K562 (cell line): ENCODE data around the gene MX1.

Experiments
- CREB1 ChIP-seq, 2 experiments: sonication (generic) in 1 of 2; formaldehyde crosslinking in 1 of 2; IDR thresholded peaks; 2 replicates each; pipeline versions ENCODE4 v1.6.1 to v1.8.0; 2012 to 2022; ENCODE audit warnings: inconsistent platforms in 1 of 2, mild to moderate bottlenecking in 1 of 2, missing genetic modification reagents in 1 of 2, moderate library complexity in 1 of 2
- EHMT2 ChIP-seq: fragments of 450-650 bp; IDR thresholded peaks from 2 replicates; pipeline ENCODE4 v1.6.1; 2018; ENCODE audit warnings: antibody characterized with exemption
- HMGXB4 ChIP-seq: sonication (generic); formaldehyde crosslinking; IDR thresholded peaks from 2 replicates; pipeline ENCODE4 v1.8.1; 2023; ENCODE audit warnings: mild to moderate bottlenecking, missing genetic modification reagents
- MBD2 ChIP-seq: sonication (generic); IDR thresholded peaks from 2 replicates; pipeline ENCODE4 v1.6.1; 2016; ENCODE audit warnings: low read depth, borderline replicate concordance
- SIN3A ChIP-seq, 2 experiments: fragments of 150-350 bp in 1 of 2; IDR thresholded peaks; 2 replicates each; pipeline ENCODE4 v1.6.1; 2011 to 2016; ENCODE audit warnings: borderline replicate concordance in 2 of 2, low read depth in 2 of 2, low read length in 2 of 2, mild to moderate bottlenecking in 2 of 2, moderate library complexity in 2 of 2; ENCODE audit not compliant: control insufficient read depth in 1 of 2
- TAF1 ChIP-seq: IDR thresholded peaks from 2 replicates; pipeline ENCODE4 v1.6.1; 2011; ENCODE audit warnings: mild to moderate bottlenecking, low read length, moderate library complexity; ENCODE audit not compliant: insufficient read depth, control insufficient read depth, severe bottlenecking; ENCODE audit errors: extremely low read depth
- TCF7 ChIP-seq: sonication (generic); IDR thresholded peaks from 2 replicates; pipeline ENCODE4 v1.6.1; 2016; ENCODE audit warnings: antibody characterized with exemption, borderline replicate concordance
- XRCC5 ChIP-seq: fragments of 200-400 bp; formaldehyde crosslinking; IDR thresholded peaks from 2 replicates; pipeline ENCODE4 v1.6.1; 2017; ENCODE audit warnings: low read depth, mild to moderate bottlenecking, low read length
- ZNF282 ChIP-seq: sonication (generic); formaldehyde crosslinking; IDR thresholded peaks from 2 replicates; pipeline ENCODE4 v1.8.1; 2023; ENCODE audit warnings: missing genetic modification reagents
- TF ChIP-seq, protein P1 (sequence below), 3 experiments: IDR thresholded peaks in 2 of 3; conservative IDR thresholded peaks in 1 of 3; 2 replicates each; pipeline ENCODE4 v1.5.1; 2011 to 2012; ENCODE audit warnings: low read length in 3 of 3, mild to moderate bottlenecking in 3 of 3, control low read depth in 2 of 3, improper control_type of control experiment in 1 of 3, inconsistent platforms in 1 of 3, low read depth in 1 of 3, mixed read lengths in 1 of 3, moderate library complexity in 1 of 3; ENCODE audit not compliant: insufficient read depth in 2 of 3

GRCh38 chr21:41425954-41426675 is at the start of gene MX1:
- no peak for TF ChIP-seq TCF7
- no peak for TF ChIP-seq MBD2
- TF ChIP-seq TAF1, result no peak
- TF ChIP-seq SIN3A (IDR thresholded peaks at IDR 0.05; ENCODE audit: borderline replicate concordance in 2 of 2, control insufficient read depth in 1 of 2, low read depth in 2 of 2, low read length in 2 of 2), result no peak
- TF ChIP-seq ZNF282, result no peak
- TF ChIP-seq, protein P1, sequence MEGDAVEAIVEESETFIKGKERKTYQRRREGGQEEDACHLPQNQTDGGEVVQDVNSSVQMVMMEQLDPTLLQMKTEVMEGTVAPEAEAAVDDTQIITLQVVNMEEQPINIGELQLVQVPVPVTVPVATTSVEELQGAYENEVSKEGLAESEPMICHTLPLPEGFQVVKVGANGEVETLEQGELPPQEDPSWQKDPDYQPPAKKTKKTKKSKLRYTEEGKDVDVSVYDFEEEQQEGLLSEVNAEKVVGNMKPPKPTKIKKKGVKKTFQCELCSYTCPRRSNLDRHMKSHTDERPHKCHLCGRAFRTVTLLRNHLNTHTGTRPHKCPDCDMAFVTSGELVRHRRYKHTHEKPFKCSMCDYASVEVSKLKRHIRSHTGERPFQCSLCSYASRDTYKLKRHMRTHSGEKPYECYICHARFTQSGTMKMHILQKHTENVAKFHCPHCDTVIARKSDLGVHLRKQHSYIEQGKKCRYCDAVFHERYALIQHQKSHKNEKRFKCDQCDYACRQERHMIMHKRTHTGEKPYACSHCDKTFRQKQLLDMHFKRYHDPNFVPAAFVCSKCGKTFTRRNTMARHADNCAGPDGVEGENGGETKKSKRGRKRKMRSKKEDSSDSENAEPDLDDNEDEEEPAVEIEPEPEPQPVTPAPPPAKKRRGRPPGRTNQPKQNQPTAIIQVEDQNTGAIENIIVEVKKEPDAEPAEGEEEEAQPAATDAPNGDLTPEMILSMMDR (IDR thresholded peaks at IDR 0.05 in 2 of 3, conservative IDR thresholded peaks at IDR 0.05 in 1 of 3; ENCODE audit: insufficient read depth in 2 of 3, low read depth in 1 of 3, low read length in 3 of 3), result no peak
- TF ChIP-seq EHMT2, result no peak
- no peak for TF ChIP-seq CREB1 (IDR thresholded peaks at IDR 0.05)
- no peak for TF ChIP-seq CREB1 (CRISPR knock-in tag; IDR thresholded peaks at IDR 0.05)
- TF ChIP-seq HMGXB4, result no peak
- no peak for TF ChIP-seq XRCC5
